Sigmoid colon (tissue), 7 donors: ENCODE results near the gene ZMYND15. TPM values are rescaled to one million over a fixed set of nuclear protein-coding genes. Genes with fewer than 3 reads are reported as not detected.

Source experiments
- DNase-seq: peaks from one replicate; pipeline ENCODE4 v3.0.0-alpha.2; 2019
- H3K27ac ChIP-seq, 4 donors: fragments of 200-600 bp; sonication (generic); one replicate each; pipeline ENCODE4 v1.5.1; 2016 to 2019; ENCODE audit warnings: mild to moderate bottlenecking in 1 of 4
- H3K27me3 ChIP-seq, 3 donors: fragments of 200-600 bp; sonication (generic); one replicate each; pipeline ENCODE4 v1.5.1; 2019; ENCODE audit warnings: mild to moderate bottlenecking in 1 of 3
- H3K36me3 ChIP-seq, 4 donors: fragments of 200-600 bp; sonication (generic); one replicate each; pipeline ENCODE4 v1.5.1; 2016 to 2019
- H3K4me1 ChIP-seq, 4 donors: fragments of 200-600 bp; sonication (generic); one replicate each; pipeline ENCODE4 v1.5.1; 2017 to 2019
- H3K4me3 ChIP-seq, 4 donors: fragments of 200-600 bp; sonication (generic); one replicate each; pipeline ENCODE4 v1.5.1; 2017 to 2019; ENCODE audit warnings: mild to moderate bottlenecking in 2 of 4, moderate library complexity in 1 of 4
- H3K9me3 ChIP-seq, 4 donors: fragments of 200-600 bp in 3 of 4; sonication (generic) in 3 of 4; one replicate each; pipeline versions ENCODE4 v1.5.1 to v1.6.1; 2013 to 2019
- EP300 ChIP-seq, 4 donors: sonication (generic); formaldehyde crosslinking; IDR thresholded peaks; one replicate each; pipeline ENCODE4 v1.6.1; 2017; ENCODE audit warnings: antibody characterized with exemption in 4 of 4
- POLR2A ChIP-seq, 2 donors: fragments of 450-650 bp; IDR thresholded peaks; one replicate each; pipeline ENCODE4 v1.6.1; 2016; ENCODE audit warnings: antibody characterized with exemption in 2 of 2, mild to moderate bottlenecking in 2 of 2, moderate library complexity in 2 of 2
- POLR2AphosphoS5 ChIP-seq, 4 donors: sonication (generic); formaldehyde crosslinking; IDR thresholded peaks; one replicate each; pipeline ENCODE4 v1.6.1; 2017; ENCODE audit warnings: antibody characterized with exemption in 4 of 4
- WGBS, 2 donors: extraction: QIAGEN DNeasy Blood & Tissue Kit; methylation state at CpG; one replicate each; pipeline ENCODE4 v1.1.7; 2013; 5-methylcytosine and 5-hydroxymethylcytosine counted together
- intact Hi-C: fragments of 100-400 bp; cut with DNase I; formaldehyde crosslinking; loops from one replicate; pipeline ENCODE4 v1.15.1; 2023
- polyA plus RNA-seq, 3 donors: library from polyadenylated mRNA; stranded (reverse); fragments of 200-250 nt; gene quantifications; one replicate each; pipeline ENCODE4 v1.2.3, GENCODE V29; 2013
- total RNA-seq, 4 donors: library from RNA; depleted of rRNA; stranded (reverse); fragments of >200 nt; gene quantifications; one replicate each; pipeline ENCODE4 v1.1.0, GENCODE V29; 2016
- TF ChIP-seq, protein P1 (sequence below), 4 experiments: fragments of 450-650 bp in 3 of 4; fragments of 200-600 bp in 1 of 4; IDR thresholded peaks; one replicate each; pipeline ENCODE4 v1.5.1; 2016 to 2019; ENCODE audit warnings: antibody characterized with exemption in 4 of 4, mild to moderate bottlenecking in 3 of 4, moderate library complexity in 2 of 4
- donor health status: healthy with polysubstance abuse.
- donor health status: Bipolar disorder and iron deficiency.
- donor health status: healthy.

The ZMYND15 gene
- total and polyA plus RNA-seq, 7 donors, result 0.36 to 1.2 (median 0.55) TPM; not detected in 2

DNA sequence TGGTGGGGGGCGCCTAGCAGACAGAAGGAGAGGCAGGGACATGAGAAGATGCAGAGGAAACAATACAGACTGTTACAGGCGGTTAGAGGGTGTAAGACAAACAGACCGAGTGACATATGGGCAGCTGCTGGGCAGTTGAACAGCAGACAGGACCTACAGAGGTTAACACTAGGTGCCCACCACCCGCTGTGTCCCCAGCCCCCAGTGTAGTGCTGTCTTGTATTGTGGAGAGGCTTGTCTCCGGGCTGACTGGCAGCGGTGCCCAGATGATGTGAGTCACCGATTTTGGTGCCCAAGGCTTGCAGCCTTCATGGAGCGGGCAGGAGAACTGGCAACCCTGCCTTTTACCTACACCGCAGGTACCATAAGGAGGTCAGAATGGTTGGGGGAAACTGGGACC is 2.5 kb downstream of the ZMYND15 start:
- WGBS, 2 donors, result 93 to 96% methylated on average over 9 of the region's 9 CpGs
- H3K4me1 ChIP-seq, result peaks cover 0 to 21% (median 14%) of the 10 kb centered on the region in 4 donors
- DNase-seq, result no peak
- TF ChIP-seq EP300 (IDR thresholded peaks at IDR 0.05), result no peak
- TF ChIP-seq POLR2A (IDR thresholded peaks at IDR 0.05), result no peak
- no peak for TF ChIP-seq POLR2AphosphoS5 (IDR thresholded peaks at IDR 0.05)
- TF ChIP-seq, protein P1, sequence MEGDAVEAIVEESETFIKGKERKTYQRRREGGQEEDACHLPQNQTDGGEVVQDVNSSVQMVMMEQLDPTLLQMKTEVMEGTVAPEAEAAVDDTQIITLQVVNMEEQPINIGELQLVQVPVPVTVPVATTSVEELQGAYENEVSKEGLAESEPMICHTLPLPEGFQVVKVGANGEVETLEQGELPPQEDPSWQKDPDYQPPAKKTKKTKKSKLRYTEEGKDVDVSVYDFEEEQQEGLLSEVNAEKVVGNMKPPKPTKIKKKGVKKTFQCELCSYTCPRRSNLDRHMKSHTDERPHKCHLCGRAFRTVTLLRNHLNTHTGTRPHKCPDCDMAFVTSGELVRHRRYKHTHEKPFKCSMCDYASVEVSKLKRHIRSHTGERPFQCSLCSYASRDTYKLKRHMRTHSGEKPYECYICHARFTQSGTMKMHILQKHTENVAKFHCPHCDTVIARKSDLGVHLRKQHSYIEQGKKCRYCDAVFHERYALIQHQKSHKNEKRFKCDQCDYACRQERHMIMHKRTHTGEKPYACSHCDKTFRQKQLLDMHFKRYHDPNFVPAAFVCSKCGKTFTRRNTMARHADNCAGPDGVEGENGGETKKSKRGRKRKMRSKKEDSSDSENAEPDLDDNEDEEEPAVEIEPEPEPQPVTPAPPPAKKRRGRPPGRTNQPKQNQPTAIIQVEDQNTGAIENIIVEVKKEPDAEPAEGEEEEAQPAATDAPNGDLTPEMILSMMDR (IDR thresholded peaks at IDR 0.05), result no peak
- no peak overlapping the region for H3K27ac ChIP-seq
- intact Hi-C loops, result no loop called here
- H3K27me3 ChIP-seq, result peaks cover 7 to 36% (median 27%) of the 10 kb centered on the region in 3 donors
- no peaks in the 10 kb centered on the region for H3K9me3 ChIP-seq
- H3K36me3 ChIP-seq, result no peaks in the 10 kb centered on the region
- no peak overlapping the region for H3K4me3 ChIP-seq

DNA sequence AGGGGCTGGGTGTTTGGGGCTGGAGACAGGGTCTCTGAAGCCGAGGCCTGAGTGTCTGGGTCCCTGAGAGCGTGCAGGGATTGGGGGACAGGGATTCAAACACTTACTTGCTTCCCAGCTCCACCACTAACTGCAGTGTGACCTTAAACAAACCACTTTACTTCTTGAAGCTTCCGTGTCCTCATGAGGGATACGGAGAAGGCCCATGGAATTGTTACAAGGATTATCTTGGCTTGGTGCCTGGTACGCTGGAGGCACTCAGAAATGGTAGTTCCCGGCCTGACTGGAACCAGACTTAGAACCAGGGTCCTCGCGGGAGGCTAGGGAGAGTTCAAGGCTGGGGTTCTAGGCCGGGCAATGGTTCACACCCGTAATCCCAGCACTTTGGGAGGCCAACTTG is 3.0 kb downstream of the ZMYND15 start:
- Histone ChIP-seq H3K27me3 (peaks cover 7 to 36% (median 27%) of the 10 kb centered on the region in 3 donors), H3K4me3 (no peak overlapping the region), H3K36me3 (no peaks in the 10 kb centered on the region), H3K4me1 (peaks cover 0 to 21% (median 14%) of the 10 kb centered on the region in 4 donors), H3K9me3 (no peaks in the 10 kb centered on the region), H3K27ac (no peak overlapping the region)
- DNase-seq, result no peak
- intact Hi-C loops, result no loop called here
- 55 to 80% methylated on average over 10 of the region's 10 CpGs for WGBS, 2 donors
- TF ChIP-seq, protein P1 (IDR thresholded peaks at IDR 0.05), result no peak
- TF ChIP-seq EP300 (IDR thresholded peaks at IDR 0.05) (no peak), POLR2AphosphoS5 (IDR thresholded peaks at IDR 0.05) (no peak), POLR2A (IDR thresholded peaks at IDR 0.05) (no peak)

DNA sequence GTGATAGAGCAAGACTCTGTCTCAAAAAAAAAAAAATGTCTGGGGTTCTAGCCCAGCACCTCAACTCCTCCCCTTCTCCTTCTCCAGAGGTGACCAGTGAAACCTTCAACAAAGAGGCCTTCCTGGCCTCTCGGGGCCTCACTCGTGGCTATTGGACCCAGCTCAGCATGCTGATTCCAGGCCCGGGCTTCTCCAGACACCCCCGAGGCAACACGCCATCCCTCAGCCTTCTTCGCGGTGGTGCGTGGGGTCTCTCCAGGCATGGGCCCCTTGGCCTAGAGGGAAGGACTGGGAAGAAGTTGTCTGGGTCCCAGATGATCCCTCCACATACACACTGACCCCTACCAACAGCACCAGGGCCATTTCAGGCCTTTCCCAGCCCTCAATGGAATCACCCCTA is 3.6 kb downstream of the ZMYND15 start:
- peaks cover 7 to 41% (median 27%) of the 10 kb centered on the region in 3 donors for H3K27me3 ChIP-seq
- no peaks in the 10 kb centered on the region for H3K36me3 ChIP-seq
- peaks cover 0 to 20% (median 13%) of the 10 kb centered on the region in 4 donors for H3K4me1 ChIP-seq
- DNase-seq, result no peak
- 93% methylated on average over 8 of the region's 8 CpGs for WGBS, 2 donors
- TF ChIP-seq EP300 (IDR thresholded peaks at IDR 0.05) (no peak), POLR2A (IDR thresholded peaks at IDR 0.05) (no peak), POLR2AphosphoS5 (IDR thresholded peaks at IDR 0.05) (no peak)
- TF ChIP-seq, protein P1 (IDR thresholded peaks at IDR 0.05), result no peak
- no peaks in the 10 kb centered on the region for H3K9me3 ChIP-seq
- no peak overlapping the region for H3K4me3 ChIP-seq
- H3K27ac ChIP-seq, result no peak overlapping the region
- intact Hi-C loops, result no loop called here

DNA sequence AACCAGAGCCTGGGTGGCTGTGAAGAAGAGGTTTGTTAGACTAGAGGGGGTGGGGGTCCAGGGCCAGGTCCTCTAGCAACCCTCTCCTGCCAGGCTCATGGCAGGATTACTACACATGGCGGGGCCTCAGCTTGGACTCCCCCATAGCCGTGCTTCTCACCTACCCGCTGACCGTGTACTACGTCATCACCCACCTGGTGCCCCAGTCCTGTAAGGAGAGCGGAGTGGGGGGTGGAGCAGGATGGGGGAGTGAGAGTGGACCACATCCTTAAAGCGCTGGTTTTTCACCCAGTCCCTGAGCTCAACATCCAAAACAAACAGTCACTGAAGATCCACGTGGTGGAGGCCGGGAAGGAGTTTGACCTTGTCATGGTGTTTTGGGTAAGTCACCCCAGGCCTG is 4.3 kb downstream of the ZMYND15 start:
- H3K36me3 ChIP-seq, result no peaks in the 10 kb centered on the region
- no peak for DNase-seq
- 86 to 92% methylated on average over 9 of the region's 9 CpGs for WGBS, 2 donors
- no peaks in the 10 kb centered on the region for H3K9me3 ChIP-seq
- H3K27ac ChIP-seq, result no peak overlapping the region
- TF ChIP-seq POLR2A (IDR thresholded peaks at IDR 0.05) (no peak), EP300 (IDR thresholded peaks at IDR 0.05) (no peak), POLR2AphosphoS5 (IDR thresholded peaks at IDR 0.05) (no peak)
- TF ChIP-seq, protein P1 (IDR thresholded peaks at IDR 0.05), result no peak
- H3K4me1 ChIP-seq, result peaks cover 0 to 13% (median 6%) of the 10 kb centered on the region in 4 donors
- H3K27me3 ChIP-seq, result peaks cover 7 to 48% (median 27%) of the 10 kb centered on the region in 3 donors
- no peak overlapping the region for H3K4me3 ChIP-seq
- intact Hi-C loops, result no loop called here
